ENCODE results near the gene MUC5B.

DNA sequence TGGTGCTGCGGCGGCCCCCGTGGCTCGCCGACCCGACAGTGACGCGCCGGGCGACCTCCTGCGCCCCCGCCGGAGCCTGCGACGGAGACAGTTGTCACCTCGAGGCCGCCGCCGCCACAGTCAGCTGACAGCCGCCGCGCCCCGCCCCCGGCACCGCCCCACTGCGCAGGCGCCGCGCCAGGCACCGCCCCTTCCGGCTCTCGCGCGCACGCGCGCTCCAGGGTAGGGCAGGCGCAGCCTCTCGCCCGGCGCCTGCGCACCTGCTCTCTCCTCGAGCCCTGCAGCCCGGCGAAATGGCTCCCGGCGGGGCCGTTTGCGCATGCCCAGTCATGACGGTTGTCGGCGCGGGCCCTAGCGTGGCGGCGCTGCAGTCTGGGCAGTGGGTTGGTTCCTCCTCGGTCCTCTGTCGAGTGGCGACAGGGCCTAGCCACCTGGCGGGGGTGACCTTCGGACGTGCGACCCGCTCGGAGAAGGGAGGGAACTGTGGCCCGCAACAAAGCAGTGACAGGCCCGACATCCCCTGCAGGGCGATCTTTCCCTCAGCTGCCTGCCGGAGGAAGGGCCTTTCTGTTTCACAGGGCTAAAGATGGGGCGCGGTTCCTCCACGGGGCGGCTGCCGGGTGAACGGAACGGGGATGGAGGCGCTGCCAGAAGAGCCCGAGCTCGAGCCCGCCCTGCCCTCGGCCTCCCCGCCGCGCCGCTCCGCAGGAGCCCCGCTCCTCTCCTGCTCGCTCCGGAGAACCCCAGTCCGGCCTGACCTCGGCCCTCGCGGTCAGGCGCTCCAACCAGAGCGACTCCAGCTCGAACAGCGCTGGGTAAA lies 86.8 kb downstream of the MUC5B start, which contains the start of gene TOLLIP:
- TF ChIP-seq ESRRA (CRISPR knock-in tag; IDR thresholded peaks at IDR 0.05; ENCODE audit: borderline replicate concordance) (peak; percentile 76; the same call in 1 of the 2 replicates), ETV6 (CRISPR knock-in tag; IDR thresholded peaks at IDR 0.05) (peak; percentile 78; the same call in 1 of the 2 replicates), SMAD3 (CRISPR knock-in tag; IDR thresholded peaks at IDR 0.05; ENCODE audit: borderline replicate concordance) (0 out of 2 replicates have a peak, but pooled peaks have one; percentile 17), SP1 (CRISPR knock-in tag; conservative IDR thresholded peaks at IDR 0.05) (peak; percentile 69), ATF1 (CRISPR knock-in tag; IDR thresholded peaks at IDR 0.05) (no peak), RORB (CRISPR knock-in tag; IDR thresholded peaks at IDR 0.05) (no peak)
- TF ChIP-seq, protein P1, sequence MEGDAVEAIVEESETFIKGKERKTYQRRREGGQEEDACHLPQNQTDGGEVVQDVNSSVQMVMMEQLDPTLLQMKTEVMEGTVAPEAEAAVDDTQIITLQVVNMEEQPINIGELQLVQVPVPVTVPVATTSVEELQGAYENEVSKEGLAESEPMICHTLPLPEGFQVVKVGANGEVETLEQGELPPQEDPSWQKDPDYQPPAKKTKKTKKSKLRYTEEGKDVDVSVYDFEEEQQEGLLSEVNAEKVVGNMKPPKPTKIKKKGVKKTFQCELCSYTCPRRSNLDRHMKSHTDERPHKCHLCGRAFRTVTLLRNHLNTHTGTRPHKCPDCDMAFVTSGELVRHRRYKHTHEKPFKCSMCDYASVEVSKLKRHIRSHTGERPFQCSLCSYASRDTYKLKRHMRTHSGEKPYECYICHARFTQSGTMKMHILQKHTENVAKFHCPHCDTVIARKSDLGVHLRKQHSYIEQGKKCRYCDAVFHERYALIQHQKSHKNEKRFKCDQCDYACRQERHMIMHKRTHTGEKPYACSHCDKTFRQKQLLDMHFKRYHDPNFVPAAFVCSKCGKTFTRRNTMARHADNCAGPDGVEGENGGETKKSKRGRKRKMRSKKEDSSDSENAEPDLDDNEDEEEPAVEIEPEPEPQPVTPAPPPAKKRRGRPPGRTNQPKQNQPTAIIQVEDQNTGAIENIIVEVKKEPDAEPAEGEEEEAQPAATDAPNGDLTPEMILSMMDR (IDR thresholded peaks at IDR 0.05), result no peak
- TF ChIP-seq, protein P2, sequence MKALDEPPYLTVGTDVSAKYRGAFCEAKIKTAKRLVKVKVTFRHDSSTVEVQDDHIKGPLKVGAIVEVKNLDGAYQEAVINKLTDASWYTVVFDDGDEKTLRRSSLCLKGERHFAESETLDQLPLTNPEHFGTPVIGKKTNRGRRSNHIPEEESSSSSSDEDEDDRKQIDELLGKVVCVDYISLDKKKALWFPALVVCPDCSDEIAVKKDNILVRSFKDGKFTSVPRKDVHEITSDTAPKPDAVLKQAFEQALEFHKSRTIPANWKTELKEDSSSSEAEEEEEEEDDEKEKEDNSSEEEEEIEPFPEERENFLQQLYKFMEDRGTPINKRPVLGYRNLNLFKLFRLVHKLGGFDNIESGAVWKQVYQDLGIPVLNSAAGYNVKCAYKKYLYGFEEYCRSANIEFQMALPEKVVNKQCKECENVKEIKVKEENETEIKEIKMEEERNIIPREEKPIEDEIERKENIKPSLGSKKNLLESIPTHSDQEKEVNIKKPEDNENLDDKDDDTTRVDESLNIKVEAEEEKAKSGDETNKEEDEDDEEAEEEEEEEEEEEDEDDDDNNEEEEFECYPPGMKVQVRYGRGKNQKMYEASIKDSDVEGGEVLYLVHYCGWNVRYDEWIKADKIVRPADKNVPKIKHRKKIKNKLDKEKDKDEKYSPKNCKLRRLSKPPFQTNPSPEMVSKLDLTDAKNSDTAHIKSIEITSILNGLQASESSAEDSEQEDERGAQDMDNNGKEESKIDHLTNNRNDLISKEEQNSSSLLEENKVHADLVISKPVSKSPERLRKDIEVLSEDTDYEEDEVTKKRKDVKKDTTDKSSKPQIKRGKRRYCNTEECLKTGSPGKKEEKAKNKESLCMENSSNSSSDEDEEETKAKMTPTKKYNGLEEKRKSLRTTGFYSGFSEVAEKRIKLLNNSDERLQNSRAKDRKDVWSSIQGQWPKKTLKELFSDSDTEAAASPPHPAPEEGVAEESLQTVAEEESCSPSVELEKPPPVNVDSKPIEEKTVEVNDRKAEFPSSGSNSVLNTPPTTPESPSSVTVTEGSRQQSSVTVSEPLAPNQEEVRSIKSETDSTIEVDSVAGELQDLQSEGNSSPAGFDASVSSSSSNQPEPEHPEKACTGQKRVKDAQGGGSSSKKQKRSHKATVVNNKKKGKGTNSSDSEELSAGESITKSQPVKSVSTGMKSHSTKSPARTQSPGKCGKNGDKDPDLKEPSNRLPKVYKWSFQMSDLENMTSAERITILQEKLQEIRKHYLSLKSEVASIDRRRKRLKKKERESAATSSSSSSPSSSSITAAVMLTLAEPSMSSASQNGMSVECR (CRISPR knock-in tag; IDR thresholded peaks at IDR 0.05; ENCODE audit: borderline replicate concordance), result peak; percentile 30; the same call in 1 of the 2 replicates

Data from WTC11 (cell line).